ENCODE results near the gene IFNA13. TPM values are rescaled to one million over a fixed set of nuclear protein-coding genes. Genes with fewer than 3 reads are reported as not detected.

The IFNA13 gene
- total RNA-seq, 1 donor: not detected

DNA sequence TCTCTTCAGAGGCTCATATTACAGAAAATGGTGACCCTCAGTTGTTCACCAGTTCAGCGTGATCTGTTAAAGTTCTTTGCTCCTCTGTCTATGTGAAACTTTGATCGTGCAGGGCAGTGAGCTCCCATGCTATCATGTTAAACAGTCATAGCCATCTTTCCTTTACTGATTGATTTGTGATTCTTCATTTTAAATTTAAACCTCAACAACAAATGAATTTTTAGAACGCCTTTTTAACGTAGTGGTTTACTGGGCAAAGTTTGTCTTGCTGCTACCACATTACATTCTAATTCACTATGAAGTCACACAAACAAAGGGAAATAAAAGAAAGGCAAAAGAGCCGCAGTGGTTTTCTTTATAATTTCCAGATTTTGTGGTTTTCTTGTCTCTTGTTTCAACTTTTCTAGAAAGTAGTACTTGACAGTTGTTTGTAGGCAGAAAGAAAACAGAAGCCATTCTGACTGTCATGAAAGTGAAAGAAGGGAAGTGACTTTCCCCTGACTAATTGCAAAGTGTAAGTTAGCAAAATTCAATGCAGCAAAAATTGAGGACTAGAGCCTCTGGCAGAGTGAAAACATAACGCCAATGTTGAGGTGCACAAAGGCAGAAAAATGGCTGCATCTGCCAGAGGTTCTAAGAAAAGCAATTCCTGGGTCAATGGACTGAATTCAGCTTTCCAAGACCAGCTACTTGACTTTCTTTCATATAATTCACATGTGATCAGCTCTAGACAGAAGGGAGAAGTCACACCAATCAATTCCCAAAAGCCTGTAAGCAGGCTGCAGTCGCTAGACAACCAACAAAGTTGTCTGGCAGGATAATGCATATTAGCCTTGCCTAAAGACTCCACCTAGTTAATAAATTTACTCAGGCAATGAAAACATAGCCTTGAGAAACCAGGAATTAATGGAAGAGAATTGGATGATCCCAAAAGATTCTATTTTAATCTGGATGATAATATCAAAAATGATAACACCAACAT is 10.1 kb downstream of the IFNA13 start:
- DNase-seq (ENCODE audit: low read depth): peak; percentile 26
- TF ChIP-seq, protein P1, sequence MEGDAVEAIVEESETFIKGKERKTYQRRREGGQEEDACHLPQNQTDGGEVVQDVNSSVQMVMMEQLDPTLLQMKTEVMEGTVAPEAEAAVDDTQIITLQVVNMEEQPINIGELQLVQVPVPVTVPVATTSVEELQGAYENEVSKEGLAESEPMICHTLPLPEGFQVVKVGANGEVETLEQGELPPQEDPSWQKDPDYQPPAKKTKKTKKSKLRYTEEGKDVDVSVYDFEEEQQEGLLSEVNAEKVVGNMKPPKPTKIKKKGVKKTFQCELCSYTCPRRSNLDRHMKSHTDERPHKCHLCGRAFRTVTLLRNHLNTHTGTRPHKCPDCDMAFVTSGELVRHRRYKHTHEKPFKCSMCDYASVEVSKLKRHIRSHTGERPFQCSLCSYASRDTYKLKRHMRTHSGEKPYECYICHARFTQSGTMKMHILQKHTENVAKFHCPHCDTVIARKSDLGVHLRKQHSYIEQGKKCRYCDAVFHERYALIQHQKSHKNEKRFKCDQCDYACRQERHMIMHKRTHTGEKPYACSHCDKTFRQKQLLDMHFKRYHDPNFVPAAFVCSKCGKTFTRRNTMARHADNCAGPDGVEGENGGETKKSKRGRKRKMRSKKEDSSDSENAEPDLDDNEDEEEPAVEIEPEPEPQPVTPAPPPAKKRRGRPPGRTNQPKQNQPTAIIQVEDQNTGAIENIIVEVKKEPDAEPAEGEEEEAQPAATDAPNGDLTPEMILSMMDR (IDR thresholded peaks at IDR 0.05; ENCODE audit: insufficient read depth, low read length): no peak
- H3K4me3 ChIP-seq (ENCODE audit: low read depth, low read length): no peak overlapping the region

DNA sequence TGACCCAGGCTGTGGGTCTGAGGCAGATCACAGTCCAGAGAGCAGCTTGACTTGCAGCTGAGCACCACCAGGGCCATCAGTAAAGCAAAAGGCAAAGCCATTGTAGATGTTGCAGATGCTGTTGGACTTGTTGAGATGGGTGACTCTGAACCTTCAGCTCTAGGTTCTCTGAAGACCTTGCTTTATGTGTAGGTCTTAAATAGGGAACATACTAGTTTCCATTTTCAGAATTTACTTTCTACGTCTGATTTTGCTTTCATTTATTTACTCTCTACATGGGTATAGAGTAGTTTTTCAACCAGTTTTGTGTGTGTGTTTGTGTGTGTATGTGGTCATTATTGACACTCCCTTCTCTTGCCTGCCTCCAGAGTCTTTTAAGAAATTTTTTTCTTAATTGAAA is 17.1 kb downstream of the IFNA13 start, which contains the start of gene IFNA6:
IFNA6 (minus strand) TSS at position 101 of the 400 bp plus-strand sequence; CDS start at position 101, 0 bp downstream.
- no peak for DNase-seq (ENCODE audit: low read depth)
- TF ChIP-seq, protein P1 (IDR thresholded peaks at IDR 0.05; ENCODE audit: insufficient read depth, low read length): no peak
- H3K4me3 ChIP-seq (ENCODE audit: low read depth, low read length): no peak within 1 kb of the TSS

DNA sequence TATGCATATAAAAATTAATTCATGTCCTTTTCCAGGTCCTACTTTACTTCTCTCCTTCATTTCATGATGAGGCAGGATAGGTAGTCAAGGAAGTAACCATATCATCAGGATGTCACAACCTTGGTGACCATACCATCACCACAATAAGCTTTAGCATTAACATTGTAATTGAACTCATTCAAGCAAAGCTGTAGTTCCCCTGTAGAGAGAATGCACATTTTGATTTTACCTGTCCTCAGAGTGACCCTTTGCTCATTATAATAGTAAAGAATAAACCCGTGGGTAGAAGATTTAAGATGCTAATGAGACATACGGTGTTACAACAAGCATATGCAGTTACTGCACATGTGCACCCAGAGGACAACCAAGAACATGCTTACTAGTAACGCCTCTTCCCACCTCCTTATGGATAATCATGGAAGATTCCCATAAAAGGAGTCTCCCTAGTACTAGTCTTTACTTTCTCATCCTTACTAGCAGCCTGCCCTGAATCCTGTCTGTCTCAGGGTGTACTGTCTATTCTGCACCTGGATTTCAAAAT is 19.4 kb downstream of the IFNA13 start:
- H3K4me3 ChIP-seq (ENCODE audit: low read depth, low read length): no peak overlapping the region
- TF ChIP-seq, protein P1 (IDR thresholded peaks at IDR 0.05; ENCODE audit: insufficient read depth, low read length): no peak

DNA sequence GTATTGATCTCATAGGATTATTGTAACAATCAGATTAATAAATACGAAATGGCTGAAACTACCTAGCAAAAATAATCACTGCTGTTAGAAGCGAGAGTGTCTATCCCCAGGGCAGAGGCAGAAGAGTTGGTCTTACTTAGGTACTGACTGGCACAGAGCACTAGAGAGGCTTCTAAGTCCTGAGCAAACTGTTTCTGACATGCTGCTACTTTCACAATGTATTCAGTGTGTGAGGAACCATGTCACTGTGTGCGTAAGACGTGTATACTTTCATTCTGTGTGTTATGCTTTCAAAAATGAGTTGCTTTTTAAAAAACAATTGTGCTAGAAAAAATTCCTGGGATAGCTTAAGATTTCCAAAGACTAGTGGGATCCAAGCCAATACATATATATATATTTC is 27.1 kb downstream of the IFNA13 start:
- H3K4me3 ChIP-seq (ENCODE audit: low read depth, low read length): no peak overlapping the region
- no peak for DNase-seq (ENCODE audit: low read depth)
- TF ChIP-seq, protein P1 (IDR thresholded peaks at IDR 0.05; ENCODE audit: insufficient read depth, low read length): no peak

More for the DNA sequence above, 19.4 kb downstream of the IFNA13 start:
- DNase-seq (ENCODE audit: low read depth): no peak

DNA sequence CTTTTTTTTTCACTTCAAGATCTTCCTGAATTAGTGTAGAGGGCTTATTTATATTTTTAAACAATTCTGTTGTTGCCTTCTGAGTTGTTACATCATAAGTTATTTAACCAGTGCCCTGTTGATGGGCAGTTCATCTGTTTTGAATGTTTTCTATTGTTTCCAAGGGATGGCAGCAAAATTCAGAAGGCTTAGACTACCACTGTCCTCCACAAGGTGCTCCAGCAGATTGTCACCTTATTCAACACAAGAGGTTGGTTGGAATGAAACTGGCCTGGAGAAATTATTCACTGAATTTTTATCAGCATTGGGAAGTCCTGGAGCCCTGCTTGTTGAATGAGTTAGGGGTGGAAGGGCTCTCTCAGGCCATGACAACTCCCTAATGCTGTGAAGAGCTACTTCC is 31.4 kb downstream of the IFNA13 start:
- H3K4me3 ChIP-seq (ENCODE audit: low read depth, low read length): no peak overlapping the region
- TF ChIP-seq, protein P1 (IDR thresholded peaks at IDR 0.05; ENCODE audit: insufficient read depth, low read length): no peak
- DNase-seq (ENCODE audit: low read depth): no peak

DNA sequence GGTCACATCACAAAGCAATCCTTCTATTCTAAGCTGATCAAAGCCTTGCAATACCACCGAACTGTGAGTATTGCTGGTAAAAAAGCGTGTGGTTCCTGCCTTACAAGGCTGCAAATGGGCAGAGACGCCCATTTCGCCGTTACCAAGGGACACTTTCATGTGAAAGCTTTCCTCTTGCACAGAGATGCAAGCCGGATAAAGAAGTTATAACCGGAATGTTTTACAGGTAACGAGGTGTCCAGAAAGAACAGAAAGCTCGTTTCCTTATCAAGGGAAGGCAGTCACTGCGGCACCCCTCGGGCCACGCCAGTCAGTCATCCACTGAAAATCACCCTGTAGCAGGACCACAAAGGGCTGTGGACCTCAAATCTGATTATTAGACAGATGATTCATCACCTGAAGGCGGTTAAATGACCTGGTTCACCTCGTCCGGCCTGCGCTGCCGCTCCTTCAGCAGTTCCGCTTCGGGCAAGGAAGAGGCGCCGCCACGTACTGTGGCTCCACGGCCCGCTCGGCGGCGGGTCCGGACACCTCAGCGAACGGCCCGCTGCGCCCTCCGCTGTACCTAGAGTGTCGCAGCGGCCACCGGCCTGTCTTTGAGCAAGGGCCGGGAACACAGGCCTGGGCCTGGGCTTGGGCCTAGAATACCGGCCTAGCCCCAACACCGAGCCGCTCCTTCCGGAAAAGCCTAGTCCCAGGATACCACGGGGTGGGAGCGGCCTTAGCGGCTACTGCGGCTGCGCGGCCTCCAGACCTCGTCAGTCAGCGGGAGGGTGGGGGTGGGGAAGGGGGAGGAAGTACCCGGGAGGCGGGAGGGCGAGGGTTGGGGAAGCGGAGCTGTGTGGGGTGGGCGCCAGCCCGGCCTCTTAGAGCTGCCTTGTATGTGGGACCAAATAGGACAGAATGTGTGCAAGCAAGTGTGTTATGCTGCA is 32.9 kb downstream of the IFNA13 start, which contains the start of gene KLHL9:
KLHL9 (minus strand) TSS at position 704 of the 932 bp plus-strand sequence; CDS start at position 159, 545 bp downstream.
- TF ChIP-seq, protein P1 (IDR thresholded peaks at IDR 0.05; ENCODE audit: insufficient read depth, low read length): no peak
- H3K4me3 ChIP-seq (ENCODE audit: low read depth, low read length): peak within 1 kb of the TSS; percentile 96

More for the DNA sequence above, 32.9 kb downstream of the IFNA13 start, which contains the start of gene KLHL9:
- peak; percentile 93 for DNase-seq (ENCODE audit: low read depth)
